H1 (cell line): ENCODE measurements around the gene YTHDC2. TPM values are rescaled to one million over a fixed set of nuclear protein-coding genes. Genes with fewer than 3 reads are reported as not detected.

Source experiments
- CTCF ChIA-PET: fragments of 300-600 bp; sonication (Branson Sonifier 250); formaldehyde crosslinking; loops from one replicate; lab custom pipeline; 2021; ENCODE audit not compliant: partially characterized antibody; lab: Charles Lee
- POLR2A ChIA-PET: fragments of 300-600 bp; sonication (Branson Sonifier 250); formaldehyde crosslinking; loops from one replicate; lab custom pipeline; 2021; ENCODE audit warnings: inconsistent platforms; ENCODE audit not compliant: partially characterized antibody; lab: Charles Lee
- DNase-seq, 2 experiments: peaks; one replicate each; pipeline versions ENCODE4 v3.0.0 to v3.0.0-alpha.2; 2010 to 2022; ENCODE audit warnings: low spot score in 2 of 2, low read depth in 1 of 2, mixed read lengths in 1 of 2
- FAIRE-seq: peaks from 2 replicates; lab custom pipeline; 2011; peaks lifted over from hg19 to GRCh38; lab: Jason Lieb, UNC
- H2AFZ ChIP-seq: 2 replicates; pipeline ENCODE4 v1.8.1; 2012; ENCODE audit warnings: low read length, inconsistent platforms
- H2AK5ac ChIP-seq: 2 replicates; pipeline ENCODE4 v1.6.1; 2013; ENCODE audit warnings: low read depth, low read length
- H2BK120ac ChIP-seq: replicated peaks from 2 replicates; pipeline ENCODE3; 2013; ENCODE audit warnings: low read depth, low read length, inconsistent platforms
- H2BK12ac ChIP-seq: 2 replicates; pipeline ENCODE4 v1.6.1; 2013; ENCODE audit warnings: low read depth, low read length
- H2BK15ac ChIP-seq: 2 replicates; pipeline ENCODE4 v1.6.1; 2013; ENCODE audit warnings: low read length
- H2BK20ac ChIP-seq: 2 replicates; pipeline ENCODE4 v1.6.1; 2013; ENCODE audit warnings: low read length
- H2BK5ac ChIP-seq: 2 replicates; pipeline ENCODE4 v1.6.1; 2013; ENCODE audit warnings: low read depth, low read length
- H3K14ac ChIP-seq: 2 replicates; pipeline ENCODE4 v1.6.1; 2013; ENCODE audit warnings: inconsistent platforms; ENCODE audit not compliant: insufficient read length
- H3K18ac ChIP-seq: 2 replicates; pipeline ENCODE4 v1.6.1; 2013; ENCODE audit warnings: low read length; ENCODE audit errors: extremely low read depth
- H3K23ac ChIP-seq: 2 replicates; pipeline ENCODE4 v1.6.1; 2013; ENCODE audit warnings: inconsistent platforms; ENCODE audit not compliant: insufficient read length
- H3K23me2 ChIP-seq: 2 replicates; pipeline ENCODE4 v1.6.1; 2013; ENCODE audit warnings: low read depth, low read length
- H3K27ac ChIP-seq: 2 replicates; pipeline ENCODE4 v1.6.1; 2011; ENCODE audit warnings: low read depth, low read length, inconsistent platforms
- H3K27me3 ChIP-seq, 4 experiments: replicated peaks in 1 of 4; 1 replicate in 1 of 4; 2 replicates in 3 of 4; pipeline versions ENCODE4 v1.6.1 to v1.8.1; 2011 to 2013; ENCODE audit warnings: low read length in 3 of 4, mild to moderate bottlenecking in 3 of 4, inconsistent platforms in 2 of 4, mixed read lengths in 2 of 4, moderate library complexity in 1 of 4; ENCODE audit not compliant: control insufficient read depth in 3 of 4, insufficient read depth in 3 of 4; ENCODE audit errors: extremely low read depth in 1 of 4
- H3K36me3 ChIP-seq, 4 experiments: 2 replicates each; pipeline versions ENCODE4 v1.6.1 to v1.8.1; 2011 to 2013; ENCODE audit warnings: mild to moderate bottlenecking in 4 of 4, low read length in 3 of 4, moderate library complexity in 2 of 4, control low read depth in 1 of 4, inconsistent platforms in 1 of 4; ENCODE audit not compliant: insufficient read depth in 4 of 4, control insufficient read depth in 2 of 4
- H3K4ac ChIP-seq: replicated peaks from 2 replicates; pipeline ENCODE3; 2013; ENCODE audit warnings: low read length, low read depth, mixed read lengths, inconsistent platforms; ENCODE audit not compliant: insufficient read length
- H3K4me1 ChIP-seq, 4 experiments: replicated peaks in 1 of 4; 1 replicate in 1 of 4; 2 replicates in 3 of 4; pipeline versions ENCODE4 v1.6.1 to v1.8.1; 2011 to 2013; ENCODE audit warnings: low read length in 3 of 4, inconsistent platforms in 2 of 4, mixed read lengths in 1 of 4; ENCODE audit not compliant: insufficient read depth in 4 of 4, control insufficient read depth in 3 of 4
- H3K4me2 ChIP-seq, 2 experiments: 2 replicates each; pipeline versions ENCODE4 v1.6.1 to v1.8.1; 2011 to 2013; ENCODE audit warnings: low read depth in 2 of 2, low read length in 2 of 2, control low read depth in 1 of 2, inconsistent platforms in 1 of 2, mild to moderate bottlenecking in 1 of 2; ENCODE audit not compliant: insufficient read depth in 1 of 2
- H3K4me3 ChIP-seq, 4 experiments: fragments of 200-600, 300-600 bp in 1 of 4; sonication (generic), shearing (Covaris generic), sonication (Bioruptor Twin) in 1 of 4; 2 replicates each; pipeline versions ENCODE4 v1.5.1 to v1.8.1; 2011 to 2016; ENCODE audit warnings: low read length in 4 of 4, low read depth in 3 of 4, control low read depth in 2 of 4, inconsistent platforms in 2 of 4, mild to moderate bottlenecking in 2 of 4, mixed read lengths in 1 of 4, moderate library complexity in 1 of 4; ENCODE audit not compliant: insufficient read depth in 2 of 4; ENCODE audit errors: extremely low read depth in 1 of 4
- H3K56ac ChIP-seq: replicated peaks from 2 replicates; pipeline ENCODE3; 2013; ENCODE audit warnings: low read depth, mild to moderate bottlenecking, mixed read lengths, low read length, inconsistent platforms; ENCODE audit not compliant: insufficient read length
- H3K79me1 ChIP-seq: 2 replicates; pipeline ENCODE4 v1.6.1; 2013; ENCODE audit warnings: low read depth, low read length, control low read depth
- H3K79me2 ChIP-seq, 2 experiments: 2 replicates each; pipeline versions ENCODE4 v1.6.1 to v1.8.1; 2012 to 2013; ENCODE audit warnings: low read length in 2 of 2, mild to moderate bottlenecking in 2 of 2, inconsistent platforms in 1 of 2; ENCODE audit not compliant: insufficient read depth in 2 of 2, control insufficient read depth in 1 of 2
- H3K9ac ChIP-seq, 4 experiments: replicated peaks in 1 of 4; 1 replicate in 1 of 4; 2 replicates in 3 of 4; pipeline versions ENCODE4 v1.6.1 to v1.8.1; 2011 to 2013; ENCODE audit warnings: low read depth in 3 of 4, low read length in 3 of 4, control low read depth in 2 of 4, mild to moderate bottlenecking in 2 of 4, moderate library complexity in 2 of 4, inconsistent platforms in 1 of 4; ENCODE audit errors: extremely low read depth in 1 of 4
- H3K9me3 ChIP-seq, 2 experiments: 2 replicates each; pipeline versions ENCODE4 v1.6.1 to v1.8.1; 2012 to 2013; ENCODE audit warnings: mild to moderate bottlenecking in 2 of 2, moderate library complexity in 2 of 2, control low read depth in 1 of 2, inconsistent platforms in 1 of 2, low read depth in 1 of 2, low read length in 1 of 2, mixed read lengths in 1 of 2; ENCODE audit not compliant: insufficient read depth in 2 of 2
- H4K20me1 ChIP-seq, 2 experiments: replicated peaks in 1 of 2; 2 replicates each; pipeline versions ENCODE3 to v1.8.1; 2011 to 2013; ENCODE audit warnings: inconsistent platforms in 2 of 2, low read length in 2 of 2, mild to moderate bottlenecking in 1 of 2; ENCODE audit not compliant: insufficient read depth in 2 of 2, control insufficient read depth in 1 of 2
- H4K5ac ChIP-seq: 2 replicates; pipeline ENCODE4 v1.6.1; 2013; ENCODE audit warnings: low read length, low read depth, mixed read lengths, inconsistent platforms; ENCODE audit not compliant: insufficient read length
- H4K8ac ChIP-seq: 2 replicates; pipeline ENCODE4 v1.8.0; 2013; ENCODE audit warnings: mild to moderate bottlenecking, moderate library complexity, low read length, inconsistent platforms; ENCODE audit not compliant: insufficient read depth; ENCODE audit errors: extremely low read depth
- H4K91ac ChIP-seq: replicated peaks from 2 replicates; pipeline ENCODE3; 2013; ENCODE audit warnings: low read length, mixed read lengths, inconsistent platforms; ENCODE audit not compliant: insufficient read length
- ATF3 ChIP-seq: IDR thresholded peaks from 2 replicates; pipeline ENCODE4 v1.6.1; 2011; ENCODE audit warnings: low read depth, mild to moderate bottlenecking, low read length; ENCODE audit not compliant: insufficient read depth
- CBX5 ChIP-seq: fragments of 300-800, 300-1000 bp; sonication (generic); IDR thresholded peaks from 2 replicates; pipeline ENCODE4 v1.7.1; 2016; ENCODE audit warnings: antibody characterized with exemption, low read length, low read depth
- CEBPB ChIP-seq: IDR thresholded peaks from 2 replicates; pipeline ENCODE4 v1.6.1; 2012; ENCODE audit warnings: low read depth, low read length
- CTCF ChIP-seq, 3 experiments: IDR thresholded peaks; 1 replicate in 2 of 3; 2 replicates in 1 of 3; pipeline versions ENCODE4 v1.5.1 to v1.6.1; 2011; ENCODE audit warnings: low read length in 3 of 3, mild to moderate bottlenecking in 3 of 3, inconsistent platforms in 2 of 3, low read depth in 1 of 3, moderate library complexity in 1 of 3; ENCODE audit not compliant: insufficient read depth in 1 of 3; ENCODE audit errors: control extremely low read depth in 1 of 3
- EGR1 ChIP-seq: IDR thresholded peaks from 2 replicates; pipeline ENCODE4 v1.6.1; 2011; ENCODE audit warnings: low read depth, low read length, borderline replicate concordance
- EZH2 ChIP-seq: fragments of 200-600 bp; sonication (generic); IDR thresholded peaks from 2 replicates; pipeline ENCODE4 v1.7.1; 2012; ENCODE audit warnings: low read depth, mild to moderate bottlenecking, moderate library complexity, low read length, inconsistent platforms; ENCODE audit not compliant: severe bottlenecking
- RFX5 ChIP-seq: IDR thresholded peaks from 2 replicates; pipeline ENCODE4 v1.6.1; 2011; ENCODE audit warnings: low read depth, low read length, improper control_type of control experiment, borderline replicate concordance
- RNF2 ChIP-seq: fragments of 200-900, 300-1000 bp; sonication (generic); IDR thresholded peaks from 2 replicates; pipeline ENCODE4 v1.7.1; 2016; ENCODE audit warnings: borderline replicate concordance, low read depth, mild to moderate bottlenecking, antibody characterized with exemption, low read length; ENCODE audit not compliant: poor library complexity, severe bottlenecking; ENCODE audit errors: missing control alignments
- ZNF274 ChIP-seq: IDR thresholded peaks from 2 replicates; pipeline ENCODE4 v1.7.0; 2012; ENCODE audit warnings: low read length, borderline replicate concordance; ENCODE audit errors: extremely low read depth
- WGBS, 2 experiments: shearing (Covaris generic) in 1 of 2; methylation state at CpG; one replicate each; pipeline versions ENCODE4 v1.1.6 to v1.1.7; 2013 to 2015; ENCODE audit warnings: low lambda C conversion rate in 2 of 2, mixed read lengths in 2 of 2, inconsistent platforms in 1 of 2, low coverage in 1 of 2, missing lambda C conversion rate in 1 of 2; ENCODE audit not compliant: insufficient replicate concordance in 2 of 2, insufficient coverage in 1 of 2, insufficient read length in 1 of 2; ENCODE audit errors: extremely low coverage in 1 of 2, missing lambda C conversion rate in 1 of 2; 5-methylcytosine and 5-hydroxymethylcytosine counted together
- polyA plus RNA-seq, 7 experiments: library from polyadenylated mRNA; depleted of rRNA in 3 of 7; stranded (reverse) in 5 of 7; unstranded in 2 of 7; fragments of >200 nt in 5 of 7; fragments of 200-250 nt in 2 of 7; gene quantifications; 1 replicate in 5 of 7; 2 replicates in 1 of 7; 4 replicates in 1 of 7; pipeline versions ENCODE4 v1.2.1 to v1.2.3, GENCODE V29; 2011 to 2013; ENCODE audit warnings: missing spikeins in 2 of 7, mixed read lengths in 2 of 7
- total RNA-seq: library from RNA; stranded (reverse); fragmentation: NEBNext Ultra II Directional; extraction: Animal tissue kit (Norgen Biotek cat#: 25700); gene quantifications from 2 replicates; pipeline ENCODE4 v1.2.1, GENCODE V29; 2021

The YTHDC2 gene
- total and polyA plus RNA-seq, 2 of the 8 experiments (the other 6 are each of a cell fraction or from before 2014, with no cell fraction given), result 4.3 to 20.1 TPM

- Histone ChIP-seq H2AFZ (peak overlapping the region; percentile 94), H3K27me3 (peaks cover 0 to 21% (median 18%) of the 10 kb centered on the region in 4 experiments; a peak in 6 of 7 replicates)
- TF ChIP-seq RNF2, result no peak
- TF ChIP-seq ATF3, result no peak
- peak; percentile 71 for TF ChIP-seq EZH2
- TF ChIP-seq CBX5, result no peak
- no peak for TF ChIP-seq EGR1
- TF ChIP-seq CTCF (IDR thresholded peaks at IDR 0.05; ENCODE audit: control extremely low read depth in 1 of 3, insufficient read depth in 1 of 3, low read depth in 1 of 3, low read length in 3 of 3), result no peak
- no peak for TF ChIP-seq RFX5
- no peak for TF ChIP-seq CEBPB
- TF ChIP-seq ZNF274, result no peak
These were observed 26.1 kb upstream of the YTHDC2 start for GRCh38 chr5:113487416-113487780.

More at GRCh38 chr5:113487416-113487780, 26.1 kb upstream of the YTHDC2 start:
- H3K79me1 ChIP-seq, result no peaks in the 10 kb centered on the region
- no peak overlapping the region for H4K8ac ChIP-seq
- peaks cover 0 to 4% (median 0%) of the 10 kb centered on the region in 4 experiments; a peak in 1 of 7 replicates for H3K4me1 ChIP-seq
- H3K36me3 ChIP-seq, result no peaks in the 10 kb centered on the region
- H3K23me2 ChIP-seq, result peaks cover 12% of the 10 kb centered on the region; the same call in 1 of the 2 replicates
- H3K23ac ChIP-seq, result no peak overlapping the region
- no peaks in the 10 kb centered on the region for H3K79me2 ChIP-seq
- no peak overlapping the region for H3K14ac ChIP-seq
- no peak overlapping the region for H2AK5ac ChIP-seq
- no peaks in the 10 kb centered on the region for H4K20me1 ChIP-seq
- no peak overlapping the region for H2BK20ac ChIP-seq
- DNase-seq (no peak), FAIRE-seq (no peak)
- H3K4me3 ChIP-seq, result peak overlapping the region; percentile 72 to 84 (median 75)
- peaks cover 21 to 23% of the 10 kb centered on the region in 2 experiments for H3K9me3 ChIP-seq
- POLR2A ChIA-PET, result interaction anchor here (0.9 to 2.2 kb wide), 3 partner anchors 12 to 152 kb away, joined by 3 to 9 read pairs (median 9); partner anchors contain the start of gene YTHDC2
- 3% methylated on average over 18 of the region's 18 CpGs; no CpG with 5 or more reads in 1 of the 2 experiments for WGBS, 2 experiments
- no peak overlapping the region for H2BK5ac ChIP-seq
- H3K4ac ChIP-seq, result no peak overlapping the region
- no peak overlapping the region for H3K27ac ChIP-seq
- H4K5ac ChIP-seq, result no peak overlapping the region
- CTCF ChIA-PET, result interaction anchor here (1.1 to 1.7 kb wide), 5 partner anchors 23 to 109 kb away, joined by 3 to 7 read pairs (median 6); no protein-coding TSS in a partner anchor
- no peak overlapping the region for H3K56ac ChIP-seq
- no peak overlapping the region for H2BK15ac ChIP-seq
- no peak overlapping the region; the same call in 1 of the 2 replicates for H3K18ac ChIP-seq
- no peak overlapping the region for H2BK120ac ChIP-seq
- peak overlapping the region in 3 of 4 experiments; percentile 56 to 68 (median 67); a peak in 6 of 7 replicates for H3K9ac ChIP-seq
- peak overlapping the region; percentile 86 to 99 for H3K4me2 ChIP-seq
- no peak overlapping the region for H4K91ac ChIP-seq
- peak overlapping the region; percentile 71; the same call in 1 of the 2 replicates for H2BK12ac ChIP-seq
